AG10803 (cell line): ENCODE measurements around the gene ZDHHC7.

Source experiments
- DNase-seq: peaks from one replicate; pipeline ENCODE4 v3.0.0; 2010; ENCODE audit warnings: low read depth
- H3K4me3 ChIP-seq: 2 replicates; pipeline ENCODE4 v1.5.1; 2011; ENCODE audit warnings: mild to moderate bottlenecking, low read length, control low read depth
- CTCF ChIP-seq: conservative IDR thresholded peaks from 2 replicates; pipeline ENCODE4 v1.5.1; 2011; ENCODE audit warnings: mild to moderate bottlenecking, low read length, control low read depth, inconsistent platforms

Gene ZDHHC7

GRCh38 chr16:84933774-84934631 is 77.3 kb downstream of the ZDHHC7 start:
- H3K4me3 ChIP-seq: no peak overlapping the region
- TF ChIP-seq CTCF: no peak
- peak; percentile 56 for DNase-seq

DNA sequence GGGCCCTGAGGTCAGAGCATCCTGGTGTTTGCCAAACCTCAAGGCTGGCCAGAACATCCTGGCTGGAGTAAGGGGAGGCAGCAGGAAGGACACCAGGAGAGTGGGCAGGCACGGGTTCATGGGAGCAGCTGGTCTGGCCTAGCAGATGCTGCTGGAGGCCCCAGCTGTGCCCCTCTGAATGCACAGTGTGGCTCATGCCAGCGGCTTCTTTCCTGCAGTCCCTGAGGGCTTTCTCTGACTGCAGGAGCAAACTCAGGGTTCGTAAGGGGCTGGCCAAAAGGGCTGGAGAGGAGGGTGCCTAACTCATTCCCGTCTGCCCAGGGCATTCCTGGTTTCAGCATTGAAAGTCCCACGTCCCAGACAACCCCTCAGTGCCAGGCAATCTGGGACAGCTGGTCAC is 78.7 kb downstream of the ZDHHC7 start:
- DNase-seq: no peak
- no peak overlapping the region for H3K4me3 ChIP-seq
- no peak for TF ChIP-seq CTCF

DNA sequence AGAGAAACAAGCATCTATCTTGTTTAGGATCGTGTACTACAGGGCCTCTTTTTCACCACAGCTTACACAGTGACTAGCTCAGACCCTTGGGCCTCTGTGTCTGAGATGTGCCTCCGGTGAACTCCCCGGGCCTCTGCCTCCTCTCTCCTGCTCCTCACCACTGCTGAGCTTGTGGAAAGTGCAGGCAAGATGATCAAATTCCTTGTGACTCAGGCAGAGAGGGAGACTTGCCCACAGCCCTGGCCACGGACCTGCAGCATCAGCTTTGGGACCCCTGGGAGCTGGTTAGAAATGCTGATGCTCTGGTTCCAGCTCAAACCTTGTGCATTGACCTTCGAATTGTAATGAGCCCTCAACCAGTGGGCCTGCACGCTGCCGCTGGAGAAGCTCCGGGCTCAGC is 79.8 kb downstream of the ZDHHC7 start:
- no peak for TF ChIP-seq CTCF
- H3K4me3 ChIP-seq: no peak overlapping the region
- DNase-seq: no peak

- DNase-seq: no peak
- no peak for TF ChIP-seq CTCF
- H3K4me3 ChIP-seq: no peak overlapping the region
Measured at GRCh38 chr16:84931107-84931494, 80.2 kb downstream of the ZDHHC7 start.

DNA sequence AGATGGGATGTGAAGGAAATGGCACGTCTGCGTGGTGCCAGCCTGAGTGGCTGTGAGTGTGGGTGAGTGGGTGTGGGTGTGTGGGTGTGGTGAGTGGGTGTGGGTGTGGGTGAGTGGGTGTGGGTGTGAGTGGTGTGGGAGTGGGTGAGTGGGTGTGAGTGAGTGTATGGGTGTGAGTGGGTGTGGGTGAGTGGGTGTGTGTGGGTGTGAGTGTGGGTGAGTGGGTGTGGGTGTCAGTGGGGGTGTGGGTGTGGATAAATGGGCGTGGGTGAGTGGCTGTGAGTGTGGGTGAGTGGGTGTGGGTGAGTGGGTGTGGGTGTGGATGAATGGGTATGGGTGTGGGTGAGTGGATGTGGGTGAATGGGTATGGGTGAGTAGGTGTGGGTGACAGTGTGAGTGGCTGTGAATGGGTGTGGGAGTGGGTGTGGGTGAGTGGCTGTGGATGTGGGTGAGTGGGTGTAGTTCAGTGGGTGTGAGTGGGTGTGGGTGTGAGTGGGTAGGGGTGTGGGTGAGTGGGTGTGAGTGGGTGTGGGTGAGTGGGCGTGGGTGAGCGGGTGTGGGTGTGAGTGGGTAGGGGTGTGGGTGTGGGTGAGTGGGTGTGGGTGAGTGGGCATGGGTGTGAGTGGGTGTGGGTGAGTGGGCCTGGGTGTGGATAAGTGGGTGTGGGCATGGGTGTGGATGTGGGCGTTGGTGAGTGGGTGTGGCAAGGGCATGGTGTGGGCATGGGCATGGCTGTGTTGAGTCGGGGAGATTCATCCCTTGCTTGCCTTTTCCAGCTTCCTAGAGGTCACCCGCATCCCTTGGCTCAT is 80.8 kb downstream of the ZDHHC7 start:
- no peak for DNase-seq
- TF ChIP-seq CTCF: no peak
- no peak overlapping the region for H3K4me3 ChIP-seq

DNA sequence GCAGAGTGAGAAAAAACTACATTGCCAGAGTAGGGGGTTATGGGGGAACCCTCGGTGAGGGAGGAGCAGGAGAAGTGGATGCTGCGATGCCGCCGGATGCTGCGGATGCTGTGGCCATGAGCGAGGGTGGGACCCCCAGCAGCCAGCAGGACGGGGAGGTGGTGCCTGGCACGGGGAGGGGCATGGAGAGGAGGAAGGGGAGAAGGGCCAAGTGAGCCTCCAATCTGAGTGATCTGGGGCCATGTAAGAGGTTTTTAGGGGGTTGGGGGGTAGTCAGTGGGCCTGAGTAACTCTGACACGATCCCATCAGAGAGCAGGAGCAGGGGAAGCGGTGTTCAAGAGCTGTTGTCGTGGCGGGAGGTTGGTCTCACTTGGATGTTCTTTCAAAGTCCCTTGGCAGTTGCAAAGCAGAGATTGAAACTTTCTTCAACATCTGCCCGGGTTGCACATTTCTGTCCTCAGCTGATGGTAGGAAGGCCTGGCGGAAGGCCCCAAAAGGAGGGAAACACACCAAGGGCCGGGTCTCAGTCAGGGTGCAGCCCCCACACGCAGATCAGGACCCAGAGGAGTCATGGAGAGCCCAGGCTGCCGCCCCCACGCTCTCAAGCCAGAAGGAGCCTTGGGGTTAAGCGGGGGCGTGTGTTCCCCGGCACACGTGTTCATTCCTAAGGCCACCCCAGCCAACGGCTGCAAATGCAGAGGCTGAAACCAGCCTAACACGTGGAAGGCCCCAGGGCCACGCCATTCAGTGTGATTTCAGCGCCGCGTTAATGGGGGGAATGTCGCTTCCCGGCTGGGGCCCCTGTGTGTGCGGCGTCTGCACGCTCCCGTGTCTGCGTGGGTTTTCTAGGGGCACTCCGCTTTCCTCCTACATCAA is 81.7 kb downstream of the ZDHHC7 start:
- no peak for DNase-seq
- TF ChIP-seq CTCF: no peak
- no peak overlapping the region for H3K4me3 ChIP-seq
